WTC11 (cell line): ENCODE data around the gene INTS7. TPM values are rescaled to one million over a fixed set of nuclear protein-coding genes. Genes with fewer than 3 reads are reported as not detected.

Experiments used
- ATAC-seq: fragments of 200-7000 bp; cut with Tn5 transposase; 2 replicates; pipeline ENCODE4 v1.10.0; 2021; ENCODE audit warnings: mild to moderate bottlenecking, moderate library complexity
- CTCF ChIA-PET: fragments of 300-600 bp; sonication (Branson Sonifier 250); formaldehyde crosslinking; loops from one replicate; lab custom pipeline; 2021; ENCODE audit warnings: antibody characterized with exemption; lab: Charles Lee
- POLR2A ChIA-PET: fragments of 350-600 bp; sonication (Branson Sonifier 250); formaldehyde crosslinking; loops from one replicate; lab custom pipeline; 2021; ENCODE audit warnings: antibody characterized with exemption; lab: Charles Lee
- DNase-seq: peaks from one replicate; pipeline ENCODE4 v3.0.0; 2021; ENCODE audit warnings: low spot score
- H3K27ac Mint-ChIP-seq: 2 replicates; pipeline ENCODE4 v1.8.0; 2021; ENCODE audit warnings: mixed read lengths
- H3K27me3 Mint-ChIP-seq: 2 replicates; pipeline ENCODE4 v1.8.0; 2021; ENCODE audit warnings: low read depth, mild to moderate bottlenecking, moderate library complexity, mixed read lengths
- H3K36me3 Mint-ChIP-seq: 2 replicates; pipeline ENCODE4 v1.8.0; 2021; ENCODE audit warnings: mixed read lengths
- H3K4me1 Mint-ChIP-seq: 2 replicates; pipeline ENCODE4 v1.8.0; 2022; ENCODE audit warnings: mixed read lengths
- H3K4me3 Mint-ChIP-seq: 2 replicates; pipeline ENCODE4 v1.8.0; 2021; ENCODE audit warnings: mild to moderate bottlenecking, moderate library complexity, mixed read lengths
- H3K9me3 Mint-ChIP-seq: 2 replicates; pipeline ENCODE4 v1.8.0; 2021; ENCODE audit warnings: mixed read lengths
- AR ChIP-seq: fragments of 250-450 bp; sonication (Bioruptor Pico); IDR thresholded peaks from 2 replicates; pipeline ENCODE4 v1.9.0; 2021; ENCODE audit warnings: mild to moderate bottlenecking
- ATF1 ChIP-seq: sonication (generic); formaldehyde crosslinking; IDR thresholded peaks from 2 replicates; pipeline ENCODE4 v1.8.1; 2023; ENCODE audit warnings: mild to moderate bottlenecking, moderate library complexity, missing genetic modification reagents
- ATF6 ChIP-seq: sonication (generic); formaldehyde crosslinking; IDR thresholded peaks from 2 replicates; pipeline ENCODE4 v1.8.1; 2023; ENCODE audit warnings: mild to moderate bottlenecking, missing genetic modification reagents
- ELF4 ChIP-seq: sonication (generic); formaldehyde crosslinking; IDR thresholded peaks from 2 replicates; pipeline ENCODE4 v1.8.1; 2022; ENCODE audit warnings: low read depth, mild to moderate bottlenecking, moderate library complexity, missing genetic modification reagents
- EMX1 ChIP-seq: fragments of 250-450 bp; sonication (Bioruptor Pico); IDR thresholded peaks from 2 replicates; pipeline ENCODE4 v1.8.0; 2021; ENCODE audit warnings: mild to moderate bottlenecking
- JUN ChIP-seq: sonication (generic); formaldehyde crosslinking; IDR thresholded peaks from 2 replicates; pipeline ENCODE4 v1.8.0; 2023; ENCODE audit warnings: mild to moderate bottlenecking, missing genetic modification reagents
- KAT7 ChIP-seq: sonication (generic); formaldehyde crosslinking; IDR thresholded peaks from 2 replicates; pipeline ENCODE4 v1.8.1; 2023; ENCODE audit warnings: missing genetic modification reagents, mild to moderate bottlenecking, borderline replicate concordance
- MXD4 ChIP-seq: fragments of 250-450 bp; sonication (Bioruptor Pico); IDR thresholded peaks from 2 replicates; pipeline ENCODE4 v1.8.0; 2021; ENCODE audit warnings: mild to moderate bottlenecking, moderate library complexity, borderline replicate concordance
- NR1H2 ChIP-seq: sonication (generic); formaldehyde crosslinking; IDR thresholded peaks from 2 replicates; pipeline ENCODE4 v1.9.0; 2021; ENCODE audit warnings: mild to moderate bottlenecking, moderate library complexity, missing genetic modification reagents
- PRDM15 ChIP-seq: sonication (generic); formaldehyde crosslinking; IDR thresholded peaks from 2 replicates; pipeline ENCODE4 v1.8.0; 2022; ENCODE audit warnings: missing genetic modification reagents
- SMAD4 ChIP-seq: sonication (generic); formaldehyde crosslinking; IDR thresholded peaks from 2 replicates; pipeline ENCODE4 v1.8.0; 2022; ENCODE audit warnings: mild to moderate bottlenecking, missing genetic modification reagents
- USF1 ChIP-seq: sonication (generic); formaldehyde crosslinking; IDR thresholded peaks from 2 replicates; pipeline ENCODE4 v1.8.0; 2022; ENCODE audit warnings: mild to moderate bottlenecking, missing genetic modification reagents
- ZMAT4 ChIP-seq: fragments of 250-450 bp; sonication (Bioruptor Pico); IDR thresholded peaks from 2 replicates; pipeline ENCODE4 v1.9.0; 2021; ENCODE audit warnings: mild to moderate bottlenecking
- ZNF121 ChIP-seq: sonication (generic); formaldehyde crosslinking; IDR thresholded peaks from 2 replicates; pipeline ENCODE4 v1.8.0; 2023; ENCODE audit warnings: missing genetic modification reagents
- ZNF396 ChIP-seq: fragments of 250-450 bp; sonication (Bioruptor Pico); IDR thresholded peaks from 2 replicates; pipeline ENCODE4 v1.8.0; 2021; ENCODE audit warnings: mild to moderate bottlenecking, moderate library complexity, borderline replicate concordance
- ZNF425 ChIP-seq: fragments of 250-450 bp; sonication (Bioruptor Pico); conservative IDR thresholded peaks from 2 replicates; pipeline ENCODE4 v1.9.0; 2021; ENCODE audit warnings: mild to moderate bottlenecking
- ZNF532 ChIP-seq: fragments of 250-450 bp; sonication (Bioruptor Pico); IDR thresholded peaks from 2 replicates; pipeline ENCODE4 v1.9.0; 2021; ENCODE audit warnings: mild to moderate bottlenecking, borderline replicate concordance
- ZNF671 ChIP-seq: fragments of 250-450 bp; sonication (Bioruptor Pico); IDR thresholded peaks from 2 replicates; pipeline ENCODE4 v1.8.0; 2021; ENCODE audit warnings: mild to moderate bottlenecking
- ZSCAN18 ChIP-seq: fragments of 250-450 bp; sonication (Bioruptor Pico); IDR thresholded peaks from 2 replicates; pipeline ENCODE4 v2.1.2; 2022; ENCODE audit warnings: mild to moderate bottlenecking, moderate library complexity
- total RNA-seq: library from RNA; stranded (reverse); gene quantifications from 3 replicates; pipeline ENCODE4 v1.2.3, GENCODE V29; 2021

INTS7 gene
- total RNA-seq, 1 experiment from 2014 or later = 17.2 TPM

- DNase-seq (no peak), ATAC-seq (no peak)
- Mint-ChIP-seq H3K27ac (no peak overlapping the region), H3K4me3 (no peak overlapping the region), H3K27me3 (no peaks in the 10 kb centered on the region), H3K4me1 (peaks cover 2% of the 10 kb centered on the region), H3K36me3 (peaks cover 49% of the 10 kb centered on the region), H3K9me3 (no peaks in the 10 kb centered on the region)
- CTCF ChIA-PET = interaction anchor here (4.3 kb wide), 1 partner anchor 11 kb away, joined by 16 read pairs; the partner anchor contains the start of genes DTL and INTS7
- POLR2A ChIA-PET = no interaction called here
- no peak for TF ChIP-seq ZNF671 (CRISPR knock-in tag)
- no peak for TF ChIP-seq MXD4
- TF ChIP-seq ELF4 = no peak
- no peak for TF ChIP-seq ZNF396 (CRISPR knock-in tag)
- no peak for TF ChIP-seq SMAD4 (CRISPR knock-in tag)
- TF ChIP-seq PRDM15 (CRISPR knock-in tag) = no peak
- TF ChIP-seq ZNF121 = no peak
- no peak for TF ChIP-seq KAT7 (CRISPR knock-in tag)
- no peak for TF ChIP-seq ATF6
- no peak for TF ChIP-seq ZMAT4 (CRISPR knock-in tag)
- TF ChIP-seq EMX1 (CRISPR knock-in tag) = no peak
- no peak for TF ChIP-seq USF1 (CRISPR knock-in tag)
- no peak for TF ChIP-seq NR1H2 (CRISPR knock-in tag)
- no peak for TF ChIP-seq ZNF425
- no peak for TF ChIP-seq ATF1 (CRISPR knock-in tag)
- no peak for TF ChIP-seq ZNF532
- TF ChIP-seq AR (CRISPR knock-in tag) = no peak
- no peak for TF ChIP-seq JUN
- TF ChIP-seq ZSCAN18 (CRISPR knock-in tag) = no peak
Observed at GRCh38 chr1:212045981-212046380, 10.6 kb upstream of the INTS7 start.
